Esophagus muscularis mucosa (tissue), 4 donors: ENCODE data around the gene FHL2. TPM values are rescaled to one million over a fixed set of nuclear protein-coding genes. Genes with fewer than 3 reads are reported as not detected.

ENCODE experiments used
- DNase-seq: peaks from one replicate; pipeline ENCODE4 v3.0.0-alpha.2; 2017; ENCODE audit errors: extremely low spot score
- H3K27ac ChIP-seq, 4 donors: fragments of 200-600 bp; sonication (generic); replicated peaks in 1 of 4; 1 replicate in 3 of 4; 2 replicates in 1 of 4; pipeline ENCODE4 v1.5.1; 2016 to 2019; ENCODE audit warnings: mild to moderate bottlenecking in 1 of 4
- H3K27me3 ChIP-seq, 4 donors: fragments of 200-600 bp; sonication (generic); one replicate each; pipeline versions ENCODE4 v1.5.1 to v1.6.0; 2016 to 2019
- H3K36me3 ChIP-seq, 4 donors: fragments of 200-600 bp; sonication (generic); one replicate each; pipeline ENCODE4 v1.5.1; 2016 to 2019
- H3K4me1 ChIP-seq, 4 donors: fragments of 200-600 bp; sonication (generic); one replicate each; pipeline ENCODE4 v1.5.1; 2016 to 2019
- H3K4me3 ChIP-seq, 4 donors: fragments of 200-600 bp; sonication (generic); 1 replicate in 2 of 4; 2 replicates in 2 of 4; pipeline ENCODE4 v1.5.1; 2016 to 2019; ENCODE audit warnings: mild to moderate bottlenecking in 4 of 4, moderate library complexity in 1 of 4
- H3K9me3 ChIP-seq, 4 donors: fragments of 200-600 bp; sonication (generic); 1 replicate in 3 of 4; 2 replicates in 1 of 4; pipeline ENCODE4 v1.5.1; 2016 to 2019
- EP300 ChIP-seq: sonication (generic); formaldehyde crosslinking; IDR thresholded peaks from one replicate; pipeline ENCODE4 v1.6.1; 2017; ENCODE audit warnings: antibody characterized with exemption
- POLR2A ChIP-seq: fragments of 450-650 bp; IDR thresholded peaks from one replicate; pipeline ENCODE4 v1.6.1; 2017; ENCODE audit warnings: antibody characterized with exemption, moderate library complexity, mild to moderate bottlenecking, low read depth
- POLR2AphosphoS5 ChIP-seq, 2 donors: sonication (generic); formaldehyde crosslinking; IDR thresholded peaks; one replicate each; pipeline ENCODE4 v1.6.1; 2017; ENCODE audit warnings: antibody characterized with exemption in 2 of 2
- WGBS: methylation state at CpG from one replicate; pipeline ENCODE4 v1.1.5; 2018; 5-methylcytosine and 5-hydroxymethylcytosine counted together
- intact Hi-C: fragments of 100-400 bp; cut with DNase I; formaldehyde crosslinking; loops from one replicate; pipeline ENCODE4 v1.15.1; 2023
- total RNA-seq, 4 donors: library from RNA; depleted of rRNA; stranded (reverse); fragments of >200 nt; gene quantifications; one replicate each; pipeline versions ENCODE4 v1.1.0 to v1.2.1, GENCODE V29; 2016
- TF ChIP-seq, protein P1 (sequence below), 3 experiments: fragments of 200-600 bp in 2 of 3; fragments of 450-650 bp in 1 of 3; sonication (generic) in 2 of 3; IDR thresholded peaks; one replicate each; pipeline ENCODE4 v1.5.1; 2017 to 2019; ENCODE audit warnings: antibody characterized with exemption in 3 of 3, mild to moderate bottlenecking in 2 of 3, moderate library complexity in 1 of 3

Gene FHL2
- total RNA-seq, 4 donors from 2014 or later = 81.8 to 114 (median 87.9) TPM

DNA sequence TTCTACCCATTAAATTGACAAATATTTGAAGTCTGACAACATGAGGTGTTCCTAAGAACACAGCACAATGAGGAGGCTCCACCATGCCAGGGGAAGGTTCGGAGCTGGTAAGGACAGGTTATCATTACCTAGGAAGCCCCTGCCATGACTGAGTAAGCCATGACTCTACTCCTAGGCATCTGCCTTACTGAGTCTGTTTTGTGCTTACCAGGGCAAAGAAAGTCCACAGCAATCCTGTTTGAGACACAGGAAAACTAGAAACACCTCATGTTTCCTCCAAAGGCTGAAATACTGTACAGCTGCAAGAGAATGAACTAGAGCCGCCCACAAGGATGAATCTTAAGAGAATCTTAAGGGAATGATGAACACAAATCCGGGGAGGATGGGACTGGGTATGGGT, 80.9 kb downstream of the FHL2 start:
- DNase-seq = no peak
- H3K4me3 ChIP-seq = no peak overlapping the region
- no peaks in the 10 kb centered on the region for H3K36me3 ChIP-seq
- TF ChIP-seq, protein P1, sequence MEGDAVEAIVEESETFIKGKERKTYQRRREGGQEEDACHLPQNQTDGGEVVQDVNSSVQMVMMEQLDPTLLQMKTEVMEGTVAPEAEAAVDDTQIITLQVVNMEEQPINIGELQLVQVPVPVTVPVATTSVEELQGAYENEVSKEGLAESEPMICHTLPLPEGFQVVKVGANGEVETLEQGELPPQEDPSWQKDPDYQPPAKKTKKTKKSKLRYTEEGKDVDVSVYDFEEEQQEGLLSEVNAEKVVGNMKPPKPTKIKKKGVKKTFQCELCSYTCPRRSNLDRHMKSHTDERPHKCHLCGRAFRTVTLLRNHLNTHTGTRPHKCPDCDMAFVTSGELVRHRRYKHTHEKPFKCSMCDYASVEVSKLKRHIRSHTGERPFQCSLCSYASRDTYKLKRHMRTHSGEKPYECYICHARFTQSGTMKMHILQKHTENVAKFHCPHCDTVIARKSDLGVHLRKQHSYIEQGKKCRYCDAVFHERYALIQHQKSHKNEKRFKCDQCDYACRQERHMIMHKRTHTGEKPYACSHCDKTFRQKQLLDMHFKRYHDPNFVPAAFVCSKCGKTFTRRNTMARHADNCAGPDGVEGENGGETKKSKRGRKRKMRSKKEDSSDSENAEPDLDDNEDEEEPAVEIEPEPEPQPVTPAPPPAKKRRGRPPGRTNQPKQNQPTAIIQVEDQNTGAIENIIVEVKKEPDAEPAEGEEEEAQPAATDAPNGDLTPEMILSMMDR (IDR thresholded peaks at IDR 0.05) = no peak
- no peak for TF ChIP-seq EP300
- TF ChIP-seq POLR2A = no peak
- no peak for TF ChIP-seq POLR2AphosphoS5 (IDR thresholded peaks at IDR 0.05)
- H3K9me3 ChIP-seq = no peaks in the 10 kb centered on the region
- 94% methylated on average over 3 of the region's 3 CpGs for WGBS
- H3K27me3 ChIP-seq = no peaks in the 10 kb centered on the region
- H3K4me1 ChIP-seq = peaks cover 0 to 44% (median 40%) of the 10 kb centered on the region in 4 donors
- no peak overlapping the region for H3K27ac ChIP-seq
- intact Hi-C loops = no loop called here

DNA sequence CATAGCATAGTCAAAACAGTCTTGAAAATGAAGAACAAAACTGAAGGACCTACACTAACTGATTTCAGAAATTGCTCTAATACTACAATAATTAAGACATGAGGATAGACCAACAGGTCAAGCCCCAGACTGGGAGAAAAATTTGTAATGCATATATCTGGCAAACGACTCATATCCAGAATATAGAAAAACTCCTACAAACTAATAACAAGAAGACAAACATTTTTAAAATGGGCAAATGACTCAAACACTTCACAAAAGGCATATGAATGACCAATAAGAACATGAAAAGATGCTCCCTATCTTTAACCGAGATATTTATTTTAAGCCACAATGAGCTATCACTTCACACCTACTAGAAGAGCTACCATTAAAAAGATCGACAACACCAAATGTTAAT, 83.5 kb downstream of the FHL2 start:
- TF ChIP-seq EP300 = no peak
- TF ChIP-seq, protein P1 (IDR thresholded peaks at IDR 0.05) = no peak
- TF ChIP-seq POLR2A = no peak
- no peak for TF ChIP-seq POLR2AphosphoS5 (IDR thresholded peaks at IDR 0.05)
- intact Hi-C loops = no loop called here
- Histone ChIP-seq H3K4me1 (peaks cover 0 to 26% (median 25%) of the 10 kb centered on the region in 4 donors), H3K9me3 (no peaks in the 10 kb centered on the region), H3K27ac (no peak overlapping the region), H3K36me3 (no peaks in the 10 kb centered on the region), H3K27me3 (no peaks in the 10 kb centered on the region), H3K4me3 (no peak overlapping the region)
- no peak for DNase-seq
- WGBS = 83% methylated on average over 3 of the region's 3 CpGs

DNA sequence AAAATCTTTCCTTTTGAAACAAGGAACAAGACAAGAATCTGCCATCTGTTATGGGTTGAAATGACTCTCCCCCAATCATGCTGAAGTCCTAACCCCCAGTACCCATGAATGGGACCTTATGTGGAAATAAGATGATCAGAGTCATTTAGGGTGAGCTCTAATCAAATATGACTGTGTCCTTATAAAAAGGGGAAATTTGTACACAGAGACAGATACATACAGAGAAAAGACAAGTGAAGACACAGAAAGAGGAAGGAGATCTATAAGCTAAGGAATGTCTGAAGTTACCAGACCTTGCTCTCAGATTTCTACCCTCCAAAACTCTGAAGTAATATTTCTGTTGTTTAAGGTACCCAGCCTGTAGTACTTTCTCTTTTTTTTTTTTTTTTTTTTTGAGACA, 85.0 kb downstream of the FHL2 start:
- Histone ChIP-seq H3K4me3 (no peak overlapping the region), H3K4me1 (peaks cover 0 to 23% (median 15%) of the 10 kb centered on the region in 4 donors), H3K36me3 (peaks cover 0 to 3% (median 0%) of the 10 kb centered on the region in 4 donors), H3K9me3 (no peaks in the 10 kb centered on the region), H3K27me3 (no peaks in the 10 kb centered on the region), H3K27ac (no peak overlapping the region)
- intact Hi-C loops = no loop called here
- TF ChIP-seq, protein P1 (IDR thresholded peaks at IDR 0.05) = no peak
- TF ChIP-seq EP300 (no peak), POLR2A (no peak), POLR2AphosphoS5 (IDR thresholded peaks at IDR 0.05) (no peak)
- no peak for DNase-seq

Other genes with a start within 250 kb of the FHL2 start
- gene GPR45, start 157.3 kb downstream of the FHL2 start, total RNA-seq = not detected
- gene TGFBRAP1, start 69.3 kb downstream of the FHL2 start, total RNA-seq = 10 to 100 TPM; 20.8 to 34.4 (median 27.9) TPM
- 10 to 100 TPM; 16.4 to 19.5 (median 17.7) TPM for gene C2orf49, start 61.5 kb downstream of the FHL2 start, total RNA-seq